Activated T-helper 17 cell treated with anti-CD3 and anti-CD28 coated beads, Interleukin-2, amount 50 U/mL, for 72 hours (primary cell): Measurements from ENCODE around the gene NUTM2F. TPM values are rescaled to one million over a fixed set of nuclear protein-coding genes. Genes with fewer than 3 reads are reported as not detected.
A peak's percentile ranks its signal among the peaks of the same experiment; 100 is the strongest.
"Not testable (repeated sequence)": the region's sequence is repeated elsewhere in the genome, so short reads cannot be mapped to it uniquely, and the experiment has no call there.

Source experiments
- ATAC-seq: fragments of 150-1000 bp; cut with Tn5 transposase; replicated peaks from 2 replicates; pipeline ENCODE4 v1.10.0; 2021; ENCODE audit warnings: mild to moderate bottlenecking, moderate library complexity
- H3K27ac Mint-ChIP-seq: one replicate; pipeline ENCODE4 v1.8.0; 2022; ENCODE audit warnings: mixed read lengths
- H3K27me3 Mint-ChIP-seq: one replicate; pipeline ENCODE4 v1.8.0; 2022; ENCODE audit warnings: mixed read lengths
- H3K36me3 Mint-ChIP-seq: one replicate; pipeline ENCODE4 v1.8.0; 2022; ENCODE audit warnings: low read depth, mild to moderate bottlenecking, mixed read lengths
- H3K4me1 Mint-ChIP-seq: one replicate; pipeline ENCODE4 v1.8.0; 2022; ENCODE audit warnings: mixed read lengths
- H3K4me3 Mint-ChIP-seq: one replicate; pipeline ENCODE4 v1.8.0; 2022; ENCODE audit warnings: mild to moderate bottlenecking, mixed read lengths
- H3K9me3 Mint-ChIP-seq: one replicate; pipeline ENCODE4 v1.8.0; 2022; ENCODE audit warnings: mixed read lengths
- total RNA-seq, 2 donors: library from RNA; stranded (reverse); gene quantifications; one replicate each; pipeline ENCODE4 v1.2.3, GENCODE V29; 2022

The NUTM2F gene
- total RNA-seq, 2 donors from 2014 or later = not detected

- not testable (repeated sequence) for H3K4me1 Mint-ChIP-seq, H3K27ac Mint-ChIP-seq, ATAC-seq, H3K27me3 Mint-ChIP-seq, H3K4me3 Mint-ChIP-seq, H3K36me3 Mint-ChIP-seq, H3K9me3 Mint-ChIP-seq
Observed at GRCh38 chr9:94336445-94336844, 8.0 kb upstream of the NUTM2F start.

GRCh38 chr9:94325583-94325982, 2.9 kb downstream of the NUTM2F start:
- ATAC-seq, H3K9me3 Mint-ChIP-seq, H3K27me3 Mint-ChIP-seq, H3K4me1 Mint-ChIP-seq, H3K4me3 Mint-ChIP-seq, H3K27ac Mint-ChIP-seq, H3K36me3 Mint-ChIP-seq: not testable (repeated sequence)

GRCh38 chr9:94323153-94323798, 5.2 kb downstream of the NUTM2F start:
- not testable (repeated sequence) for H3K4me1 Mint-ChIP-seq, H3K27me3 Mint-ChIP-seq, H3K27ac Mint-ChIP-seq, H3K36me3 Mint-ChIP-seq, H3K4me3 Mint-ChIP-seq, ATAC-seq, H3K9me3 Mint-ChIP-seq

- not testable (repeated sequence) for H3K4me3 Mint-ChIP-seq, ATAC-seq, H3K4me1 Mint-ChIP-seq, H3K36me3 Mint-ChIP-seq, H3K27ac Mint-ChIP-seq, H3K27me3 Mint-ChIP-seq, H3K9me3 Mint-ChIP-seq
Observed at GRCh38 chr9:94322342-94322940, 6.0 kb downstream of the NUTM2F start.

GRCh38 chr9:94317949-94318657, 10.3 kb downstream of the NUTM2F start:
- H3K4me1 Mint-ChIP-seq, ATAC-seq, H3K36me3 Mint-ChIP-seq, H3K27me3 Mint-ChIP-seq, H3K9me3 Mint-ChIP-seq, H3K4me3 Mint-ChIP-seq, H3K27ac Mint-ChIP-seq: not testable (repeated sequence)

GRCh38 chr9:94316236-94316635, 12.2 kb downstream of the NUTM2F start:
- not testable (repeated sequence) for H3K4me3 Mint-ChIP-seq, H3K36me3 Mint-ChIP-seq, H3K9me3 Mint-ChIP-seq, H3K27ac Mint-ChIP-seq, H3K4me1 Mint-ChIP-seq, H3K27me3 Mint-ChIP-seq
- peak; percentile 40 for ATAC-seq

GRCh38 chr9:94315034-94315984, 13.1 kb downstream of the NUTM2F start:
- H3K4me3 Mint-ChIP-seq, H3K27ac Mint-ChIP-seq, H3K9me3 Mint-ChIP-seq, H3K4me1 Mint-ChIP-seq, H3K27me3 Mint-ChIP-seq, H3K36me3 Mint-ChIP-seq: not testable (repeated sequence)
- ATAC-seq = peak; percentile 49

- Mint-ChIP-seq H3K27ac (peak overlapping the region; percentile 61), H3K4me1 (no peaks in the 10 kb centered on the region), H3K4me3 (no peak overlapping the region), H3K27me3 (no peaks in the 10 kb centered on the region), H3K36me3 (peaks cover 16% of the 10 kb centered on the region), H3K9me3 (no peaks in the 10 kb centered on the region)
- no peak for ATAC-seq
Observed at GRCh38 chr9:94303321-94303720, 25.1 kb downstream of the NUTM2F start.

- no peaks in the 10 kb centered on the region for H3K4me1 Mint-ChIP-seq
- peaks cover 17% of the 10 kb centered on the region for H3K36me3 Mint-ChIP-seq
- H3K27me3 Mint-ChIP-seq = no peaks in the 10 kb centered on the region
- H3K4me3 Mint-ChIP-seq = no peak overlapping the region
- H3K9me3 Mint-ChIP-seq = no peaks in the 10 kb centered on the region
- no peak overlapping the region for H3K27ac Mint-ChIP-seq
- no peak for ATAC-seq
Observed at GRCh38 chr9:94302426-94302825, 26.0 kb downstream of the NUTM2F start.

- no peaks in the 10 kb centered on the region for H3K9me3 Mint-ChIP-seq
- H3K4me1 Mint-ChIP-seq = no peaks in the 10 kb centered on the region
- peaks cover 25% of the 10 kb centered on the region for H3K36me3 Mint-ChIP-seq
- no peak for ATAC-seq
- H3K27me3 Mint-ChIP-seq = no peaks in the 10 kb centered on the region
- H3K27ac Mint-ChIP-seq = peak overlapping the region; percentile 16
- no peak overlapping the region for H3K4me3 Mint-ChIP-seq
Observed at GRCh38 chr9:94301583-94301982, 26.9 kb downstream of the NUTM2F start.

GRCh38 chr9:94300470-94301301, 27.8 kb downstream of the NUTM2F start:
- no peaks in the 10 kb centered on the region for H3K9me3 Mint-ChIP-seq
- no peak overlapping the region for H3K4me3 Mint-ChIP-seq
- no peak overlapping the region for H3K27ac Mint-ChIP-seq
- H3K4me1 Mint-ChIP-seq = no peaks in the 10 kb centered on the region
- H3K36me3 Mint-ChIP-seq = peaks cover 34% of the 10 kb centered on the region
- peak; percentile 72 for ATAC-seq
- H3K27me3 Mint-ChIP-seq = no peaks in the 10 kb centered on the region

- ATAC-seq = no peak
- H3K4me3 Mint-ChIP-seq = no peak overlapping the region
- H3K9me3 Mint-ChIP-seq = no peaks in the 10 kb centered on the region
- H3K36me3 Mint-ChIP-seq = peaks cover 50% of the 10 kb centered on the region
- no peak overlapping the region for H3K27ac Mint-ChIP-seq
- H3K4me1 Mint-ChIP-seq = no peaks in the 10 kb centered on the region
- H3K27me3 Mint-ChIP-seq = no peaks in the 10 kb centered on the region
Observed at GRCh38 chr9:94298949-94299599, 29.4 kb downstream of the NUTM2F start.

GRCh38 chr9:94289691-94290090, 38.8 kb downstream of the NUTM2F start:
- ATAC-seq = no peak
- Mint-ChIP-seq H3K27ac (no peak overlapping the region), H3K36me3 (peaks cover 77% of the 10 kb centered on the region), H3K9me3 (no peaks in the 10 kb centered on the region), H3K4me3 (no peak overlapping the region), H3K27me3 (no peaks in the 10 kb centered on the region), H3K4me1 (peaks cover 6% of the 10 kb centered on the region)
